ENCODE data around the gene ILKAP. TPM values are rescaled to one million over a fixed set of nuclear protein-coding genes. Genes with fewer than 3 reads are reported as not detected.
A peak's percentile ranks its signal among the peaks of the same experiment; 100 is the strongest.

The ILKAP gene
- total and polyA plus RNA-seq, 7 experiments from 2014 or later: 40.6 to 126 (median 88.4) TPM

DNA sequence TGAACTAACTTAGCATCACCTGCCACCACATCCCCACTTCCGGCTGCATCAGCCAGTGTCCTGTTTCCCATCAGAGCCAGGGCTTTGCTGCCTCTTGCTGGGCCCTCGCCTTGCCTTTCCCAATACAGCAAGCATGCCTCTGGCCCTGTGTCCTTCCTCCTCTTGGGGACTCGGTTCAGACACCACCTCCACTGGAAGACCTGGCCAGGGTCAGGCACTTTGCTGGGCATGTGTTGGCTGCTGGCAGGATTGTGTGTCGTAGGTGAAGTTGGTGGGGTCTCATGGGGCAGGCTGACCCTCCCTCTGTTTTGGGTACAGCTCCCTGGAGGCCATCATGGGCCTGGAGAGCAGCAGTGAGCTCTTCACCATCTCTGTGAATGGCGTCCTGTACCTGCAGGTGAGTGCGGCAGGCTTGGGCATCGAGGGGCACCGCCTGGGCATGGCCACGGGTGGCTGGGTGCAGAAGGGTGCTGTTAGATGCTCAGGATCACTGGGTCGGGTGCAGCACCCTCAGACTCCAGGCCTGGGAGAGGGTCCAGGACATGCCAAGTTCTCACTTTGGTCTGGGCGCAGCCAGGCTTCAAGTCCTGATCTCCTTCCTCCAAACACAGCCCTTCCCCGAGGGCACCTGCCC lies 38.1 kb downstream of the ILKAP start:
- no peaks in the 10 kb centered on the region for H3K27me3 ChIP-seq (ENCODE audit: control insufficient read depth in 2 of 2, insufficient read depth in 2 of 2, low read length in 2 of 2)
- H3K4me1 Mint-ChIP-seq: peaks cover 0 to 9% (median 0%) of the 10 kb centered on the region in 7 donors
- H3K9me3 ChIP-seq (ENCODE audit: control insufficient read depth in 2 of 3, low read length in 3 of 3): no peaks in the 10 kb centered on the region
- no peaks in the 10 kb centered on the region for H3K4me1 ChIP-seq (ENCODE audit: control insufficient read depth in 2 of 2, insufficient read depth in 2 of 2, low read length in 2 of 2)
- no peak for DNase-seq
- peak overlapping the region in 1 of 10 donors; percentile 63 for H3K4me3 Mint-ChIP-seq
- no peak overlapping the region for H3K27ac ChIP-seq (ENCODE audit: low read depth, low read length)
- peaks cover 0 to 18% (median 4%) of the 10 kb centered on the region in 5 donors for H3K36me3 Mint-ChIP-seq
- POLR2A ChIA-PET: no interaction called here
- intact Hi-C loops (cut with micrococcal nuclease): no loop called here
- H3K27ac Mint-ChIP-seq: peak overlapping the region in 1 of 9 donors; percentile 0
- no peaks in the 10 kb centered on the region for H3K9me3 Mint-ChIP-seq
- peaks cover 0 to 27% (median 4%) of the 10 kb centered on the region in 3 experiments for H3K36me3 ChIP-seq (ENCODE audit: control insufficient read depth in 2 of 3, insufficient read depth in 3 of 3, low read length in 3 of 3)
- no peak for ATAC-seq
- CTCF ChIA-PET: interaction anchor here (0.6 kb wide), 1 partner anchor 165 kb away, joined by 4 read pairs; no protein-coding TSS in a partner anchor
- H3K27me3 Mint-ChIP-seq: peaks cover 10 to 27% (median 16%) of the 10 kb centered on the region in 5 donors
- no peak overlapping the region for H3K4me3 ChIP-seq (ENCODE audit: low read length)

DNA sequence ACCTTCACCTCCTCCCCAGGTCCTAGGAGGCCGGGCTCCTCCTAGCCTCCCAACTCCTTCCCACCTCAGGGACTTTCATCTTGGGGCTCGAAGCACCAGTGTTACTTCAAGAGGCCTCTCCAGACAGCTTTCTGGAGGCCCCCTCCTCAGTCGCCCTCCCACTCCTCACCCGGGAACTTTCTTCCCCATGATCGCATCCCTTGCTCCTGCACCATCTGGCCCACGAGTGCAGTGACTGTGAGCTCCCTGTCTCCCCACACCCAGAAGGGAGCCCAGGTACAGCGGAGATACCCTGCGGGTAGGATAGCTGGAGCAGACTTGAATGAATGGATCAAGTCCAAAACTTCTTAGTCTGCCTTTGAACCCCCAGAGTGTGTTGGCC lies 38.6 kb downstream of the ILKAP start:
- H3K9me3 Mint-ChIP-seq: no peaks in the 10 kb centered on the region
- CTCF ChIA-PET: interaction anchor here (0.6 kb wide), 1 partner anchor 165 kb away, joined by 4 read pairs; no protein-coding TSS in a partner anchor
- H3K27ac Mint-ChIP-seq: peak overlapping the region in 1 of 9 donors; percentile 0
- DNase-seq (no peak), ATAC-seq (no peak)
- Histone ChIP-seq H3K27ac (ENCODE audit: low read depth, low read length) (no peak overlapping the region), H3K9me3 (ENCODE audit: control insufficient read depth in 2 of 3, low read length in 3 of 3) (no peaks in the 10 kb centered on the region), H3K27me3 (ENCODE audit: control insufficient read depth in 2 of 2, insufficient read depth in 2 of 2, low read length in 2 of 2) (no peaks in the 10 kb centered on the region), H3K4me3 (ENCODE audit: low read length) (no peak overlapping the region), H3K4me1 (ENCODE audit: control insufficient read depth in 2 of 2, insufficient read depth in 2 of 2, low read length in 2 of 2) (peaks cover 0 to 3% of the 10 kb centered on the region in 2 donors), H3K36me3 (ENCODE audit: control insufficient read depth in 2 of 3, insufficient read depth in 3 of 3, low read length in 3 of 3) (peaks cover 0 to 22% (median 3%) of the 10 kb centered on the region in 3 experiments)
- H3K4me1 Mint-ChIP-seq: peaks cover 0 to 10% (median 0%) of the 10 kb centered on the region in 7 donors
- peak overlapping the region in 2 of 10 donors; percentile 19 to 47 for H3K4me3 Mint-ChIP-seq
- peaks cover 10 to 27% (median 19%) of the 10 kb centered on the region in 5 donors for H3K27me3 Mint-ChIP-seq
- intact Hi-C loops (cut with micrococcal nuclease): no loop called here
- POLR2A ChIA-PET: no interaction called here
- H3K36me3 Mint-ChIP-seq: peaks cover 0 to 15% (median under 1%) of the 10 kb centered on the region in 5 donors

DNA sequence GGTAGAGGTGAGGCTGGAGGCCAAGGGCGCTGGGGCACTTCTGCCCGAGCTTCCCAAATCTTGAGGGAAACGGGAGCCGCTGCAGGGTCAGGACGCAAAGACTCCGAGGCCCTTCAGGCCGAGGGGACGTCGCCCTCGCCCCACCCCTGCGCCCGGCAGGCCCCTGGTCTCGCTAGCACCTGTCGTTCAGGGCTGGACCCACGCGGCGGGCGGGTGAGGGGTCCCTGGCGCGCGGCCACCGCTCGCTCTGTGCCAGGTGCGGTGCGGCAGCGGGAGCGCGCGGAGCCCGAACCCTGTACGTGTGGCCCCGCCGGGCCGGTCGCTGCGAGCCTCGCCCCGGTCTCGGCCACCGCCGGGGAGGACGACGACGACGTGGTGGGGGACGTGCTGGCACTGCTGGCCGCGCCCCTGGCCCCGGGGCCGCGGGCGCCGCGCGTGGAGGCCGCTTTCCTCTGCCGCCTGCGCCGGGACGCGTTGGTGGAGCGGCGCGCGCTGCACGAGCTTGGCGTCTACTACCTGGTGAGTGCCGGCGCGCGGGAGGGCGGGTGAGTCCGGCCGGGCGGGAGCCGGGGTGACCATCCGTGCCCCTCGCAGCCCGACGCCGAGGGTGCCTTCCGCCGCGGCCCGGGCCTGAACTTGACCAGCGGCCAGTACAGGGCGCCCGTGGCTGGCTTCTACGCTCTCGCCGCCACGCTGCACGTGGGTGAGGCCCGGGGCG lies 39.9 kb downstream of the ILKAP start:
- Histone ChIP-seq H3K4me3 (ENCODE audit: low read length) (no peak overlapping the region), H3K36me3 (ENCODE audit: control insufficient read depth in 2 of 3, insufficient read depth in 3 of 3, low read length in 3 of 3) (peaks cover 0 to 9% (median 0%) of the 10 kb centered on the region in 3 experiments), H3K27me3 (ENCODE audit: control insufficient read depth in 2 of 2, insufficient read depth in 2 of 2, low read length in 2 of 2) (no peaks in the 10 kb centered on the region), H3K4me1 (ENCODE audit: control insufficient read depth in 2 of 2, insufficient read depth in 2 of 2, low read length in 2 of 2) (peaks cover 0 to 11% of the 10 kb centered on the region in 2 donors), H3K27ac (ENCODE audit: low read depth, low read length) (no peak overlapping the region), H3K9me3 (ENCODE audit: control insufficient read depth in 2 of 3, low read length in 3 of 3) (no peaks in the 10 kb centered on the region)
- Mint-ChIP-seq H3K27me3 (peaks cover 17 to 35% (median 24%) of the 10 kb centered on the region in 5 donors), H3K36me3 (peaks cover 0 to 3% (median 2%) of the 10 kb centered on the region in 5 donors), H3K4me1 (peaks cover 0 to 16% (median 6%) of the 10 kb centered on the region in 7 donors), H3K27ac (no peak overlapping the region), H3K9me3 (no peaks in the 10 kb centered on the region), H3K4me3 (no peak overlapping the region)
- intact Hi-C loops (cut with micrococcal nuclease): no loop called here
- ATAC-seq (no peak), DNase-seq (no peak)
- CTCF ChIA-PET: no interaction called here
- POLR2A ChIA-PET: no interaction called here

DNA sequence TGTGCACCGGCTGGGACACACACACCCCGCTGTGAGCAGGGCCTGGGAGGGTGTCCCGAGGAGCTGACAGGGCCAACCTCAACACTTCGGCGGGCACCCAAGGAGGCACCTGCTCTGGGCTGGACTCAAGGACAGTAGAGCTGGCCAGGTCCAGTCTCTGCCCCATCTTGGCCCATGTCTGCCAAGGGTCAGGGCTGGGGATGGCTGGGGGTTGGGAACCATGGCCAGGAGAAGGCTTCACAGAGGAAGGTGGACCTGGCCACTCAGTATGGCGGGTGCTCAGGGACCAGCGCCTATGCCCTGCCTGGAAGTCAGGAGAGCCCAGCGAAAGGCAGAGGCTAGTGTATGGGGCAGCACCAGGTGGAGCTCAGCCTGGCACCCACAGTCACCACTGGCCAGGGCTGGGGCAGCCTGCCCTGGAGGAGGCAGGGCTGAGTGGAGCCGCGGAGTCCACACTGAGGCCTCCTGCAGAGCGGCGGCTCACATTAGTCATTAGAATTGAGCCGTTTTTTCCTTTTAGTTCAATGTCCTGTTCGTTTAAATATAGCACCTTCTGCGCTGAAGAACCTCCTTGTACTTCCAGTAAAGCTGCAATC lies 40.6 kb downstream of the ILKAP start:
- ATAC-seq: no peak
- Histone ChIP-seq H3K9me3 (ENCODE audit: control insufficient read depth in 2 of 3, low read length in 3 of 3) (no peaks in the 10 kb centered on the region), H3K27me3 (ENCODE audit: control insufficient read depth in 2 of 2, insufficient read depth in 2 of 2, low read length in 2 of 2) (no peaks in the 10 kb centered on the region), H3K4me1 (ENCODE audit: control insufficient read depth in 2 of 2, insufficient read depth in 2 of 2, low read length in 2 of 2) (peaks cover 0 to 11% of the 10 kb centered on the region in 2 donors), H3K27ac (ENCODE audit: low read depth, low read length) (no peak overlapping the region), H3K4me3 (ENCODE audit: low read length) (no peak overlapping the region), H3K36me3 (ENCODE audit: control insufficient read depth in 2 of 3, insufficient read depth in 3 of 3, low read length in 3 of 3) (peaks cover 0 to 3% (median 0%) of the 10 kb centered on the region in 3 experiments)
- H3K36me3 Mint-ChIP-seq: peaks cover 0 to 2% (median 0%) of the 10 kb centered on the region in 5 donors
- no peak overlapping the region for H3K27ac Mint-ChIP-seq
- peaks cover 17 to 35% (median 24%) of the 10 kb centered on the region in 5 donors for H3K27me3 Mint-ChIP-seq
- no peak overlapping the region for H3K4me3 Mint-ChIP-seq
- intact Hi-C loops (cut with micrococcal nuclease): no loop called here
- peaks cover 0 to 16% (median 6%) of the 10 kb centered on the region in 7 donors for H3K4me1 Mint-ChIP-seq
- POLR2A ChIA-PET: no interaction called here
- no peaks in the 10 kb centered on the region for H3K9me3 Mint-ChIP-seq
- CTCF ChIA-PET: no interaction called here
- no peak for DNase-seq

DNA sequence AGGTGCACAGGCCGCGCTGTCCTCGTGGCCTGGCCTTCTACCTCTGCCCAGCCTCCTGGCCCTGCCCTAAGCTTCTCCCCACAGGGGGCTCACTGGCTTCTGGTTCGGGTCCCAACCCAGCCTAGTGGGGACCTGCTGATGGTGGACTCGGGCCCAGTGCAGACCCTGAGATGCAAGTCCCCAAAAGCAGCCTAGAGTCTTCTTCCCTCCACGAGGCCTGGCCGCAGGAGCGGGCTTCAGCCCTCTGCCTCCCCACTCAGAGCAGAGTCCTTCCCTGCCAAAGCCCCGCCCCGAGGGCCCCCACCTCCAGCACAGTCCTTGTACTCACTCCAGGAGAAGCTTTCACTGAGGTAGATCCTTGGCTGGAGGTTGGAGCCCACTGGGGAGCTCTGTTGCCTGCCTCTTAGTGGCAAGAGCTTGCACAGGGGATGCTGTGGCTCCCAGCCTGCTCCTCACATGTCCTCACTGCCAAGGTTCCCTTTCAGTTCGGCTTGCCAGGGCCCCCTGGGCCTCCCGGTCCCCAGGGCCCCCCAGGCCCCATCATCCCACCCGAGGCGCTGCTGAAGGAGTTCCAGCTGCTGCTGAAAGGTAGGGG lies 41.1 kb downstream of the ILKAP start:
- Histone ChIP-seq H3K4me1 (ENCODE audit: control insufficient read depth in 2 of 2, insufficient read depth in 2 of 2, low read length in 2 of 2) (peaks cover 0 to 11% of the 10 kb centered on the region in 2 donors), H3K4me3 (ENCODE audit: low read length) (no peak overlapping the region), H3K27me3 (ENCODE audit: control insufficient read depth in 2 of 2, insufficient read depth in 2 of 2, low read length in 2 of 2) (no peaks in the 10 kb centered on the region), H3K9me3 (ENCODE audit: control insufficient read depth in 2 of 3, low read length in 3 of 3) (no peaks in the 10 kb centered on the region), H3K27ac (ENCODE audit: low read depth, low read length) (no peak overlapping the region), H3K36me3 (ENCODE audit: control insufficient read depth in 2 of 3, insufficient read depth in 3 of 3, low read length in 3 of 3) (no peaks in the 10 kb centered on the region)
- intact Hi-C loops (cut with micrococcal nuclease): no loop called here
- Mint-ChIP-seq H3K27me3 (peaks cover 17 to 37% (median 24%) of the 10 kb centered on the region in 5 donors), H3K27ac (no peak overlapping the region), H3K4me1 (peaks cover 0 to 16% (median 6%) of the 10 kb centered on the region in 7 donors), H3K4me3 (no peak overlapping the region), H3K9me3 (no peaks in the 10 kb centered on the region), H3K36me3 (peaks cover 0 to 2% (median 0%) of the 10 kb centered on the region in 5 donors)
- POLR2A ChIA-PET: no interaction called here
- ATAC-seq (no peak), DNase-seq (no peak)
- CTCF ChIA-PET: no interaction called here

DNA sequence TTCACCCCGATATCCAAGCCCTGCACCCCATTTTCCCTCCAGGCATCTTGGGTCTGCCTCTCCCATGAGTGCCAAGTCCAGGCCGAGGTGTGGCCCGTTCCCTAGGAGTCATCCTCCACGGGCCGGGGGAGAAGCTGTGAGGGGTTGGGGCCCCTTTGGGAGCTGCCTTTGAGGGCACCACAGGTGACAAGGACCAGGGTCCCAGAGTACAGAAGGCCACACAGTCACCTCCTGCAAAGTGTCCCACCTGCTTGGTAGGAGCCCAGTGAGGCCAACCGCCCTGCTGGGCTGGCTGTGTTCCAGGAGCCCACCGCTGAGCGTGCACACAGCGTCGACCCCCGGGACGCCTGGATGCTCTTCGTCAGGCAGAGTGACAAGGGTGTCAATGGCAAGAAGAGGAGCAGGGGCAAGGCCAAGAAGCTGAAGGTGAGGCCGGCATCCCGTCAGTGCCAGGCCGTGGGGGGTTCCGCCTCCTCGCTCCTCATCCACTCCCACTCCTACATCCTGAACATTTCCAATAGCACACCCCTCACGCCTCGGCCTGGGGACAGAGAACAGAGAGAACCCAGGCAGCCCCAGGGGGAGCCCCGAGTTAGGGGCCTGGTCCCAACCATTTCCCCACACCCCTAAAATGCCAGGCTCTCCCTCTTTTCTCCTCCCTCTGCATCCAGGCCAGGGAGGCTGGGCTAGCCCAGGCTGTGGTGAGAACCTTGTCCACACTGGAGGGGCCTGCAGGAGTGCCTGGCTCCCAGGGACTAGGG lies 42.0 kb downstream of the ILKAP start:
- Mint-ChIP-seq H3K9me3 (no peaks in the 10 kb centered on the region), H3K27me3 (peaks cover 17 to 39% (median 24%) of the 10 kb centered on the region in 5 donors), H3K4me3 (no peak overlapping the region), H3K4me1 (peaks cover 0 to 16% (median 6%) of the 10 kb centered on the region in 7 donors), H3K36me3 (peaks cover 0 to 2% (median 0%) of the 10 kb centered on the region in 5 donors), H3K27ac (no peak overlapping the region)
- ChIA-PET POLR2A (no interaction called here), CTCF (no interaction called here)
- H3K9me3 ChIP-seq (ENCODE audit: control insufficient read depth in 2 of 3, low read length in 3 of 3): no peaks in the 10 kb centered on the region
- H3K27me3 ChIP-seq (ENCODE audit: control insufficient read depth in 2 of 2, insufficient read depth in 2 of 2, low read length in 2 of 2): no peaks in the 10 kb centered on the region
- intact Hi-C loops (cut with micrococcal nuclease): loop anchor here (2.0 kb wide), 1 partner anchor 101 kb away; no protein-coding TSS in a partner anchor
- DNase-seq (peak in 1 of 9 donors; percentile 5), ATAC-seq (no peak)
- no peak overlapping the region for H3K27ac ChIP-seq (ENCODE audit: low read depth, low read length)
- H3K4me1 ChIP-seq (ENCODE audit: control insufficient read depth in 2 of 2, insufficient read depth in 2 of 2, low read length in 2 of 2): peaks cover 0 to 11% of the 10 kb centered on the region in 2 donors
- no peaks in the 10 kb centered on the region for H3K36me3 ChIP-seq (ENCODE audit: control insufficient read depth in 2 of 3, insufficient read depth in 3 of 3, low read length in 3 of 3)
- H3K4me3 ChIP-seq (ENCODE audit: low read length): no peak overlapping the region
